ENCODE measurements around the gene NOS3. TPM values are rescaled to one million over a fixed set of nuclear protein-coding genes. Genes with fewer than 3 reads are reported as not detected.

The NOS3 gene
- total RNA-seq, 1 experiment from 2014 or later, result 0.66 TPM

DNA sequence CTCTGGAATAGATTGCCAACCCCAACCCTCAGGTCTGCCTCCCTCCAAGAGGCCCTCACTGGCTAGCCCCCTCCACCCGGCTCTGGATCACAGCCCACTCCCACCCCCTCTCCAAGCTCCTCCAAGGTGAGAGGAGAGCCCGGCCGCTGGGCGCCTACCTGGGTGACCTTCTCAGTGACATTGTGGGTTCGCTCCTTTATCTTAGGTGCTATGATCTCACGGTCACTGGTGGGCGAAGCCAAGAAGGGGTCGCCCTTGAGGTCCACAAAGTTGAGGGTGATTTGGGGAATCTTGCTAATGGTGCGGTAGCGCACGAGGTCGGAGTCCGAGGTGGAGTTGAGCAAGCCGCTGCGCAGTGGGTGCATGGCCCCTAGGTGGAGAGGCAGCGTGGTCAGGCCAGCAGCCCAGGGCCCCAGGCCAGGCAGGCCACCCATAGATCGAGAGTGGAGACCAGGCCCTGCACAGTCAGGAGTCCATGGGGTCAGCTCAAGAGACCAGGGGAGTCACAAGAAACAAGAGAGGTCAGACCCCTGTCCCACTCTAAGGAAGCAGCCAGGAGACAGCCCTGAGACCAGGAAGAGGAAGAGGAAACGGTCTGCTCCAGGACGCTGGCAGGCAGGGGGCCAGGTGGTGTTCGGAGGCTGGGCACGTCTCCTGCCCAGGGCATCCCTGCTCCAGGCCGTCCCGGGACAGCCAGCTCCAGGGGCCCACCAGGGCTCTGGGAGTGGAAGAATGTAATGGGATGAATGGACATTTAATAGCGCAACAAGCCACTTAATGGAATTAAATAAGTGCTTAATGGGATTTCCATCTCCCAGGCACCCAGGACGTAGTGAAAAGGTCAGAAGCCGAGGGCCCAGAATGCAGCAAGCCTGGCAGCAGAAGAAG, 33.4 kb upstream of the NOS3 start:
- ATAC-seq, result no peak
- no peaks in the 10 kb centered on the region for H3K79me2 ChIP-seq (ENCODE audit: low read length)
- H3K4me3 ChIP-seq (ENCODE audit: low read length), result no peak overlapping the region
- no peaks in the 10 kb centered on the region for H4K20me1 ChIP-seq (ENCODE audit: low read length)
- no peaks in the 10 kb centered on the region for H3K9me3 ChIP-seq (ENCODE audit: low read length)
- ChIA-PET CTCF (no interaction called here), POLR2A (ENCODE audit: unreplicated experiment) (no interaction called here)
- no peak overlapping the region for H3K4me2 ChIP-seq (ENCODE audit: low read length)
- no peak overlapping the region for H3K27ac ChIP-seq (ENCODE audit: low read length)
- no peak overlapping the region for H3K9ac ChIP-seq (ENCODE audit: low read length)
- no peaks in the 10 kb centered on the region for H3K4me1 ChIP-seq (ENCODE audit: insufficient read depth, low read length)
- no peak overlapping the region for H2AFZ ChIP-seq (ENCODE audit: low read length)
- H3F3A ChIP-seq (ENCODE audit: low read length, unreplicated experiment), result no peaks in the 10 kb centered on the region
- DNase-seq, result no peak
- intact Hi-C loops (cut with micrococcal nuclease), result no loop called here
- TF ChIP-seq EZH2phosphoT487 (IDR thresholded peaks at IDR 0.05; ENCODE audit: borderline replicate concordance, low read length) (no peak), EZH2 (IDR thresholded peaks at IDR 0.05; ENCODE audit: low read length, unreplicated experiment) (no peak)
- TF ChIP-seq, protein P1, sequence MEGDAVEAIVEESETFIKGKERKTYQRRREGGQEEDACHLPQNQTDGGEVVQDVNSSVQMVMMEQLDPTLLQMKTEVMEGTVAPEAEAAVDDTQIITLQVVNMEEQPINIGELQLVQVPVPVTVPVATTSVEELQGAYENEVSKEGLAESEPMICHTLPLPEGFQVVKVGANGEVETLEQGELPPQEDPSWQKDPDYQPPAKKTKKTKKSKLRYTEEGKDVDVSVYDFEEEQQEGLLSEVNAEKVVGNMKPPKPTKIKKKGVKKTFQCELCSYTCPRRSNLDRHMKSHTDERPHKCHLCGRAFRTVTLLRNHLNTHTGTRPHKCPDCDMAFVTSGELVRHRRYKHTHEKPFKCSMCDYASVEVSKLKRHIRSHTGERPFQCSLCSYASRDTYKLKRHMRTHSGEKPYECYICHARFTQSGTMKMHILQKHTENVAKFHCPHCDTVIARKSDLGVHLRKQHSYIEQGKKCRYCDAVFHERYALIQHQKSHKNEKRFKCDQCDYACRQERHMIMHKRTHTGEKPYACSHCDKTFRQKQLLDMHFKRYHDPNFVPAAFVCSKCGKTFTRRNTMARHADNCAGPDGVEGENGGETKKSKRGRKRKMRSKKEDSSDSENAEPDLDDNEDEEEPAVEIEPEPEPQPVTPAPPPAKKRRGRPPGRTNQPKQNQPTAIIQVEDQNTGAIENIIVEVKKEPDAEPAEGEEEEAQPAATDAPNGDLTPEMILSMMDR (conservative IDR thresholded peaks at IDR 0.05; ENCODE audit: low read depth, low read length), result no peak
- no peaks in the 10 kb centered on the region for H3K36me3 ChIP-seq (ENCODE audit: low read depth, low read length)
- BruUV-seq (replicated peaks), result no TSS peak
- no peaks in the 10 kb centered on the region for H3K9me2 ChIP-seq (replicated peaks; ENCODE audit: low read length)
- H3K27me3 ChIP-seq (ENCODE audit: low read length), result no peaks in the 10 kb centered on the region

DNA sequence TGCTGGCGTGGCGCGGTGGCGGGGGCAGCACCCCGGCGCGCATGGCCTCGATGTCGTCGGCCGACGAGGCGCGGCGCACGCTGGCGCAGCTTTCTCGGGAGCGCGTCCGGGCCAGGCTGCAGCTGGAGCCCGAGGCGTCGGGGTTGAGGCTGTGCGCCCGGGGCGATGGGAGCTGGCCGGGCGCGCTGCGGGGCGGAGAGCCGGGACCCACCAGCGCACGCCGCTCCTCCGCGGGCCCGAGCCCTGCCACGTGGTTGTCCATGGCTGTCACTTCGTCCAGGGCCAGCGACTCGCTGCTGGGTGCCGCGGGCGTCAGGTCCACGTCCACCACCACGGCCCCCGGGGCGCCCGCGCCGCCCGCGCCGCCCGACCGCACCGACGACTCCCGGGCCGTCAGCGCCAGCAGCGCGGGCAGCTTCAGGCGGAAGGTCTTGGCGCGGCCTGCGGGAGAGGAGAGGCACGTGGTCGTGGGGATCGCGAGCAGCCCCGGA, 32.7 kb upstream of the NOS3 start:
- ChIA-PET CTCF (no interaction called here), POLR2A (ENCODE audit: unreplicated experiment) (no interaction called here)
- H3K79me2 ChIP-seq (ENCODE audit: low read length), result no peaks in the 10 kb centered on the region
- H3K4me3 ChIP-seq (ENCODE audit: low read length), result no peak overlapping the region
- no peaks in the 10 kb centered on the region for H3K9me3 ChIP-seq (ENCODE audit: low read length)
- H3K27me3 ChIP-seq (ENCODE audit: low read length), result no peaks in the 10 kb centered on the region
- intact Hi-C loops (cut with micrococcal nuclease), result no loop called here
- no peaks in the 10 kb centered on the region for H3K4me1 ChIP-seq (ENCODE audit: insufficient read depth, low read length)
- H3K27ac ChIP-seq (ENCODE audit: low read length), result no peak overlapping the region
- ATAC-seq (no peak), DNase-seq (no peak)
- no peaks in the 10 kb centered on the region for H3F3A ChIP-seq (ENCODE audit: low read length, unreplicated experiment)
- no peaks in the 10 kb centered on the region for H3K36me3 ChIP-seq (ENCODE audit: low read depth, low read length)
- BruUV-seq (replicated peaks), result no TSS peak
- no peaks in the 10 kb centered on the region for H4K20me1 ChIP-seq (ENCODE audit: low read length)
- no peak overlapping the region for H2AFZ ChIP-seq (ENCODE audit: low read length)
- no peaks in the 10 kb centered on the region for H3K9me2 ChIP-seq (replicated peaks; ENCODE audit: low read length)
- no peak overlapping the region for H3K4me2 ChIP-seq (ENCODE audit: low read length)
- TF ChIP-seq, protein P1 (conservative IDR thresholded peaks at IDR 0.05; ENCODE audit: low read depth, low read length), result no peak
- no peak for TF ChIP-seq EZH2 (IDR thresholded peaks at IDR 0.05; ENCODE audit: low read length, unreplicated experiment)
- TF ChIP-seq EZH2phosphoT487 (IDR thresholded peaks at IDR 0.05; ENCODE audit: borderline replicate concordance, low read length), result no peak
- no peak overlapping the region for H3K9ac ChIP-seq (ENCODE audit: low read length)

DNA sequence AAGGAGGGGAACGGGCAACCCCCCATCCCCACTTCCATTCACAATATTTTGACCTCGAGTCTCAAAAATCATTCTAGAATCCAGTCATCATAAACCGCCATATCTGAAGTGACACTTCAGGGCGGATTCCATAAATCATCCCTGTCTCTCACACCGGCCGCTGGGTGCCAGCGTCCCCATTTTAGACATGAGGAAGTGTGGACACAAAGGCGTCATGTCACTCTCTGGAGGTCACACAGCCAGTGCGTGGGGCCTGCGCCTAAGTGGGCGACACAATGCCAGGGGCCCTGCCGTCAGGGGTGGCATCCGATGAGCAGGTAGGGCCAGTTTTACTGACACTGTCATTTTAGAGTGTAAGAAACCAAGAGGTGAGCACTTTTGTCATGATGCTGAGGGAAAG, 32.2 kb upstream of the NOS3 start:
- ATAC-seq (no peak), DNase-seq (no peak)
- Histone ChIP-seq H3K36me3 (ENCODE audit: low read depth, low read length) (no peaks in the 10 kb centered on the region), H4K20me1 (ENCODE audit: low read length) (no peaks in the 10 kb centered on the region), H3F3A (ENCODE audit: low read length, unreplicated experiment) (no peaks in the 10 kb centered on the region), H3K27me3 (ENCODE audit: low read length) (no peaks in the 10 kb centered on the region), H3K4me2 (ENCODE audit: low read length) (no peak overlapping the region), H3K27ac (ENCODE audit: low read length) (no peak overlapping the region), H3K9me3 (ENCODE audit: low read length) (no peaks in the 10 kb centered on the region), H3K9ac (ENCODE audit: low read length) (no peak overlapping the region), H3K9me2 (replicated peaks; ENCODE audit: low read length) (no peaks in the 10 kb centered on the region), H3K4me3 (ENCODE audit: low read length) (no peak overlapping the region), H3K4me1 (ENCODE audit: insufficient read depth, low read length) (no peaks in the 10 kb centered on the region), H2AFZ (ENCODE audit: low read length) (no peak overlapping the region), H3K79me2 (ENCODE audit: low read length) (no peaks in the 10 kb centered on the region)
- intact Hi-C loops (cut with micrococcal nuclease), result no loop called here
- ChIA-PET CTCF (no interaction called here), POLR2A (ENCODE audit: unreplicated experiment) (no interaction called here)
- no TSS peak for BruUV-seq (replicated peaks)
- TF ChIP-seq EZH2phosphoT487 (IDR thresholded peaks at IDR 0.05; ENCODE audit: borderline replicate concordance, low read length) (no peak), EZH2 (IDR thresholded peaks at IDR 0.05; ENCODE audit: low read length, unreplicated experiment) (no peak)
- TF ChIP-seq, protein P1 (conservative IDR thresholded peaks at IDR 0.05; ENCODE audit: low read depth, low read length), result no peak
